HEK293 (cell line): ENCODE results near the gene PAX4.

Experiments used
- CTCF ChIA-PET: fragments of 350-600 bp; formaldehyde crosslinking; extraction: SDS; loops from one replicate; lab custom pipeline; 2021; ENCODE audit warnings: antibody characterized with exemption; lab: Yijun Ruan, JAX
- POLR2A ChIA-PET: fragments of 300-600 bp; formaldehyde crosslinking; extraction: SDS; loops from one replicate; lab custom pipeline; 2020; ENCODE audit warnings: antibody characterized with exemption, inconsistent platforms; lab: Yijun Ruan, JAX
- H3K27ac ChIP-seq: fragments of 200-500 bp; sonication (Bioruptor generic); 2 replicates; pipeline ENCODE4 v1.5.1; 2014; ENCODE audit warnings: low read depth, low read length, control low read depth, inconsistent platforms; ENCODE audit errors: extremely low read depth
- H3K36me3 ChIP-seq, 2 experiments: fragments of 200-500 bp in 1 of 2; sonication (Bioruptor generic) in 1 of 2; 1 replicate in 1 of 2; 2 replicates in 1 of 2; pipeline ENCODE4 v1.5.1; 2014 to 2017; ENCODE audit warnings: inconsistent platforms in 2 of 2, low read length in 2 of 2; ENCODE audit not compliant: control insufficient read depth in 2 of 2, insufficient read depth in 1 of 2
- H3K4me1 ChIP-seq: fragments of 200-500 bp; sonication (Bioruptor generic); 2 replicates; pipeline ENCODE4 v1.5.1; 2014; ENCODE audit warnings: mild to moderate bottlenecking, low read length, inconsistent platforms; ENCODE audit not compliant: control insufficient read depth, insufficient read depth
- H3K4me3 ChIP-seq: 2 replicates; pipeline ENCODE4 v1.5.1; 2011; ENCODE audit warnings: low read depth, mild to moderate bottlenecking, control low read depth, low read length, moderate library complexity
- H3K9me3 ChIP-seq: fragments of 200-500 bp; sonication (Bioruptor generic); 2 replicates; pipeline ENCODE4 v1.5.1; 2014; ENCODE audit warnings: low read depth, low read length, inconsistent platforms; ENCODE audit not compliant: control insufficient read depth, insufficient read depth
- GLIS2 ChIP-seq: fragments of 450-650 bp; formaldehyde crosslinking; IDR thresholded peaks from 2 replicates; pipeline ENCODE4 v1.5.1; 2016; ENCODE audit warnings: missing biosample characterization, missing genetic modification characterization
- KLF16 ChIP-seq: fragments of 450-650 bp; formaldehyde crosslinking; IDR thresholded peaks from 2 replicates; pipeline ENCODE4 v1.5.1; 2017; ENCODE audit warnings: missing biosample characterization, missing genetic modification characterization
- ZBTB8A ChIP-seq: fragments of 450-650 bp; formaldehyde crosslinking; IDR thresholded peaks from 2 replicates; pipeline ENCODE4 v1.5.1; 2016; ENCODE audit warnings: missing biosample characterization, missing genetic modification characterization
- ZNF184 ChIP-seq: fragments of 450-650 bp; IDR thresholded peaks from 2 replicates; pipeline ENCODE4 v1.5.1; 2018; ENCODE audit warnings: missing biosample characterization, mild to moderate bottlenecking, missing genetic modification characterization
- ZNF248 ChIP-seq: fragments of 450-650 bp; formaldehyde crosslinking; IDR thresholded peaks from 2 replicates; pipeline ENCODE4 v1.5.1; 2017; ENCODE audit warnings: missing biosample characterization, missing genetic modification characterization
- ZNF548 ChIP-seq: fragments of 450-650 bp; formaldehyde crosslinking; IDR thresholded peaks from 2 replicates; pipeline ENCODE4 v1.5.1; 2016; ENCODE audit warnings: missing biosample characterization, missing genetic modification characterization
- ZNF558 ChIP-seq: fragments of 450-650 bp; formaldehyde crosslinking; IDR thresholded peaks from 2 replicates; pipeline ENCODE4 v1.5.1; 2016; ENCODE audit warnings: missing biosample characterization, missing genetic modification characterization
- ZNF768 ChIP-seq: fragments of 450-650 bp; formaldehyde crosslinking; IDR thresholded peaks from 2 replicates; pipeline ENCODE4 v1.5.1; 2018; ENCODE audit warnings: missing biosample characterization, mild to moderate bottlenecking, missing genetic modification characterization
- TF ChIP-seq, protein P1 (sequence below): fragments of 450-650 bp; formaldehyde crosslinking; IDR thresholded peaks from 2 replicates; pipeline ENCODE4 v1.5.1; 2017; ENCODE audit warnings: missing biosample characterization, missing genetic modification characterization
- TF ChIP-seq, protein P2 (sequence below): fragments of 450-650 bp; formaldehyde crosslinking; IDR thresholded peaks from 2 replicates; pipeline ENCODE4 v1.5.1; 2017; ENCODE audit warnings: missing biosample characterization, missing genetic modification characterization
- TF ChIP-seq, protein P3 (sequence below): fragments of 450-650 bp; formaldehyde crosslinking; IDR thresholded peaks from 2 replicates; pipeline ENCODE4 v1.5.1; 2016; ENCODE audit warnings: missing biosample characterization, missing genetic modification characterization
- TF ChIP-seq, protein P4 (sequence below): fragments of 450-650 bp; formaldehyde crosslinking; IDR thresholded peaks from 2 replicates; pipeline ENCODE4 v1.5.1; 2016; ENCODE audit warnings: missing biosample characterization, missing genetic modification characterization
- TF ChIP-seq, protein P5 (sequence below): fragments of 450-650 bp; formaldehyde crosslinking; IDR thresholded peaks from 2 replicates; pipeline ENCODE4 v1.5.1; 2016; ENCODE audit warnings: missing biosample characterization, missing genetic modification characterization

The PAX4 gene

DNA sequence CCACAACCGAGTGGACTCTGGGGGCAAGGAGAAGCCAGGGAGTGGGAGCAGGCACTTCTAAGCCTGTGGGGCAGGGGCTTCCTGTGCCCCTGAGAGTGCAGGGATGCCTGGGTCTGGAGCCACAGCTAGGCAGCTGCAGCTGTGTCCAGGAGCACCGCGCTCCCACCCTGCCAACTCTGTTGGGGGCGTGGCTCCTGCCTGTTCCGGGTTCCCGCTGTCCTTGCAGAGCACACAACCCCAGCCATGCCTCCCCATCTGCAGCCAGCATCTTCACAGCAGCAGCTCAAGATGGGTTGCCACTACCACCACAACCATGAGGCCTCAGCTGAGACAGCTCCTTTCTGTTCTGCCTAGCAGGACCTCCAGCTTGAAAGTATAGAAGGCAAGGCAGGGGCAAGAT is 8.6 kb downstream of the PAX4 start:
- CTCF ChIA-PET = interaction anchor here (0.6 kb wide), 1 partner anchor 154 kb away, joined by 4 read pairs; no protein-coding TSS in a partner anchor
- Histone ChIP-seq H3K4me1 (no peaks in the 10 kb centered on the region), H3K9me3 (no peaks in the 10 kb centered on the region), H3K4me3 (no peak overlapping the region), H3K27ac (no peak overlapping the region), H3K36me3 (no peaks in the 10 kb centered on the region)
- POLR2A ChIA-PET = no interaction called here
- TF ChIP-seq ZNF248 (tag by site-specific recombination) (no peak), GLIS2 (tag by site-specific recombination) (no peak)
- TF ChIP-seq, protein P1, sequence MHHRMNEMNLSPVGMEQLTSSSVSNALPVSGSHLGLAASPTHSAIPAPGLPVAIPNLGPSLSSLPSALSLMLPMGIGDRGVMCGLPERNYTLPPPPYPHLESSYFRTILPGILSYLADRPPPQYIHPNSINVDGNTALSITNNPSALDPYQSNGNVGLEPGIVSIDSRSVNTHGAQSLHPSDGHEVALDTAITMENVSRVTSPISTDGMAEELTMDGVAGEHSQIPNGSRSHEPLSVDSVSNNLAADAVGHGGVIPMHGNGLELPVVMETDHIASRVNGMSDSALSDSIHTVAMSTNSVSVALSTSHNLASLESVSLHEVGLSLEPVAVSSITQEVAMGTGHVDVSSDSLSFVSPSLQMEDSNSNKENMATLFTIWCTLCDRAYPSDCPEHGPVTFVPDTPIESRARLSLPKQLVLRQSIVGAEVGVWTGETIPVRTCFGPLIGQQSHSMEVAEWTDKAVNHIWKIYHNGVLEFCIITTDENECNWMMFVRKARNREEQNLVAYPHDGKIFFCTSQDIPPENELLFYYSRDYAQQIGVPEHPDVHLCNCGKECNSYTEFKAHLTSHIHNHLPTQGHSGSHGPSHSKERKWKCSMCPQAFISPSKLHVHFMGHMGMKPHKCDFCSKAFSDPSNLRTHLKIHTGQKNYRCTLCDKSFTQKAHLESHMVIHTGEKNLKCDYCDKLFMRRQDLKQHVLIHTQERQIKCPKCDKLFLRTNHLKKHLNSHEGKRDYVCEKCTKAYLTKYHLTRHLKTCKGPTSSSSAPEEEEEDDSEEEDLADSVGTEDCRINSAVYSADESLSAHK = no peak
- TF ChIP-seq, protein P2, sequence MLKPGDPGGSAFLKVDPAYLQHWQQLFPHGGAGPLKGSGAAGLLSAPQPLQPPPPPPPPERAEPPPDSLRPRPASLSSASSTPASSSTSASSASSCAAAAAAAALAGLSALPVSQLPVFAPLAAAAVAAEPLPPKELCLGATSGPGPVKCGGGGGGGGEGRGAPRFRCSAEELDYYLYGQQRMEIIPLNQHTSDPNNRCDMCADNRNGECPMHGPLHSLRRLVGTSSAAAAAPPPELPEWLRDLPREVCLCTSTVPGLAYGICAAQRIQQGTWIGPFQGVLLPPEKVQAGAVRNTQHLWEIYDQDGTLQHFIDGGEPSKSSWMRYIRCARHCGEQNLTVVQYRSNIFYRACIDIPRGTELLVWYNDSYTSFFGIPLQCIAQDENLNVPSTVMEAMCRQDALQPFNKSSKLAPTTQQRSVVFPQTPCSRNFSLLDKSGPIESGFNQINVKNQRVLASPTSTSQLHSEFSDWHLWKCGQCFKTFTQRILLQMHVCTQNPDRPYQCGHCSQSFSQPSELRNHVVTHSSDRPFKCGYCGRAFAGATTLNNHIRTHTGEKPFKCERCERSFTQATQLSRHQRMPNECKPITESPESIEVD (tag by site-specific recombination) = no peak
- TF ChIP-seq, protein P3, sequence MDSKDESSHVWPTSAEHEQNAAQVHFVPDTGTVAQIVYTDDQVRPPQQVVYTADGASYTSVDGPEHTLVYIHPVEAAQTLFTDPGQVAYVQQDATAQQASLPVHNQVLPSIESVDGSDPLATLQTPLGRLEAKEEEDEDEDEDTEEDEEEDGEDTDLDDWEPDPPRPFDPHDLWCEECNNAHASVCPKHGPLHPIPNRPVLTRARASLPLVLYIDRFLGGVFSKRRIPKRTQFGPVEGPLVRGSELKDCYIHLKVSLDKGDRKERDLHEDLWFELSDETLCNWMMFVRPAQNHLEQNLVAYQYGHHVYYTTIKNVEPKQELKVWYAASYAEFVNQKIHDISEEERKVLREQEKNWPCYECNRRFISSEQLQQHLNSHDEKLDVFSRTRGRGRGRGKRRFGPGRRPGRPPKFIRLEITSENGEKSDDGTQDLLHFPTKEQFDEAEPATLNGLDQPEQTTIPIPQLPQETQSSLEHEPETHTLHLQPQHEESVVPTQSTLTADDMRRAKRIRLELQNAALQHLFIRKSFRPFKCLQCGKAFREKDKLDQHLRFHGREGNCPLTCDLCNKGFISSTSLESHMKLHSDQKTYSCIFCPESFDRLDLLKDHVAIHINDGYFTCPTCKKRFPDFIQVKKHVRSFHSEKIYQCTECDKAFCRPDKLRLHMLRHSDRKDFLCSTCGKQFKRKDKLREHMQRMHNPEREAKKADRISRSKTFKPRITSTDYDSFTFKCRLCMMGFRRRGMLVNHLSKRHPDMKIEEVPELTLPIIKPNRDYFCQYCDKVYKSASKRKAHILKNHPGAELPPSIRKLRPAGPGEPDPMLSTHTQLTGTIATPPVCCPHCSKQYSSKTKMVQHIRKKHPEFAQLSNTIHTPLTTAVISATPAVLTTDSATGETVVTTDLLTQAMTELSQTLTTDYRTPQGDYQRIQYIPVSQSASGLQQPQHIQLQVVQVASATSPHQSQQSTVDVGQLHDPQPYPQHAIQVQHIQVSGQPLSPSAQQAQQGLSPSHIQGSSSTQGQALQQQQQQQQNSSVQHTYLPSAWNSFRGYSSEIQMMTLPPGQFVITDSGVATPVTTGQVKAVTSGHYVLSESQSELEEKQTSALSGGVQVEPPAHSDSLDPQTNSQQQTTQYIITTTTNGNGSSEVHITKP (tag by site-specific recombination) = no peak
- TF ChIP-seq, protein P4, sequence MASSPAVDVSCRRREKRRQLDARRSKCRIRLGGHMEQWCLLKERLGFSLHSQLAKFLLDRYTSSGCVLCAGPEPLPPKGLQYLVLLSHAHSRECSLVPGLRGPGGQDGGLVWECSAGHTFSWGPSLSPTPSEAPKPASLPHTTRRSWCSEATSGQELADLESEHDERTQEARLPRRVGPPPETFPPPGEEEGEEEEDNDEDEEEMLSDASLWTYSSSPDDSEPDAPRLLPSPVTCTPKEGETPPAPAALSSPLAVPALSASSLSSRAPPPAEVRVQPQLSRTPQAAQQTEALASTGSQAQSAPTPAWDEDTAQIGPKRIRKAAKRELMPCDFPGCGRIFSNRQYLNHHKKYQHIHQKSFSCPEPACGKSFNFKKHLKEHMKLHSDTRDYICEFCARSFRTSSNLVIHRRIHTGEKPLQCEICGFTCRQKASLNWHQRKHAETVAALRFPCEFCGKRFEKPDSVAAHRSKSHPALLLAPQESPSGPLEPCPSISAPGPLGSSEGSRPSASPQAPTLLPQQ = no peak

DNA sequence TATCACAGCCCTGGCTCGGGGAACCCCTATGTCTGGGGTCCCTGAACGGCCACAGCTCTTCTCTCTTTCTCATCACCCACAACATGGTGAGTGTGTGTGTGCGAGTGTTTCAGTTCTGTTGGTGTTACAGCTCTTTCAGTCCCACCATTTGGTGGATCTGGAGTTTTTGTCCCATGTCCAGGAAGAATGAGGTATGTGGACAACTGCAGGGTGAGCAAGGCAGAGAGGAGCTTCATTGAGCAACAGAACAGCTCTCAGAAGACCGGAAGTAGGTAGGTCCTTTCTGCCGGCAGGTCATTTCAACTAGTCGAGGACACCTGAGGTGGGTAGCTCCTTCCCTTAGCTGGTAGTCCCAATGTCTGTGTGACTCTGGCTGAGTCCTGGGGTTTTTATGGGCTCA is 9.5 kb downstream of the PAX4 start:
- Histone ChIP-seq H3K4me1 (no peaks in the 10 kb centered on the region), H3K9me3 (no peaks in the 10 kb centered on the region), H3K4me3 (no peak overlapping the region), H3K27ac (no peak overlapping the region), H3K36me3 (no peaks in the 10 kb centered on the region)
- ChIA-PET CTCF (interaction anchor here (0.7 kb wide), 1 partner anchor 346 kb away, joined by 4 read pairs; no protein-coding TSS in a partner anchor), POLR2A (no interaction called here)
- TF ChIP-seq ZNF548 (tag by site-specific recombination) (no peak), ZNF768 (no peak), ZBTB8A (no peak), ZNF184 (tag by site-specific recombination) (no peak), ZNF558 (tag by site-specific recombination) (no peak), KLF16 (tag by site-specific recombination) (no peak)
- TF ChIP-seq, protein P5, sequence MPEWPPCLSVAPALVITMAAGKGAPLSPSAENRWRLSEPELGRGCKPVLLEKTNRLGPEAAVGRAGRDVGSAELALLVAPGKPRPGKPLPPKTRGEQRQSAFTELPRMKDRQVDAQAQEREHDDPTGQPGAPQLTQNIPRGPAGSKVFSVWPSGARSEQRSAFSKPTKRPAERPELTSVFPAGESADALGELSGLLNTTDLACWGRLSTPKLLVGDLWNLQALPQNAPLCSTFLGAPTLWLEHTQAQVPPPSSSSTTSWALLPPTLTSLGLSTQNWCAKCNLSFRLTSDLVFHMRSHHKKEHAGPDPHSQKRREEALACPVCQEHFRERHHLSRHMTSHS (tag by site-specific recombination) = no peak
